Activated CD8-positive, alpha-beta memory T cell treated with anti-CD3 and anti-CD28 coated beads, Interleukin-2, amount 50 U/mL, for 48 hours (primary cell): ENCODE data around the gene BRD2.

Experiments
- DNase-seq: peaks from one replicate; pipeline ENCODE4 v3.0.0-alpha.2; 2020

BRD2 gene

DNA sequence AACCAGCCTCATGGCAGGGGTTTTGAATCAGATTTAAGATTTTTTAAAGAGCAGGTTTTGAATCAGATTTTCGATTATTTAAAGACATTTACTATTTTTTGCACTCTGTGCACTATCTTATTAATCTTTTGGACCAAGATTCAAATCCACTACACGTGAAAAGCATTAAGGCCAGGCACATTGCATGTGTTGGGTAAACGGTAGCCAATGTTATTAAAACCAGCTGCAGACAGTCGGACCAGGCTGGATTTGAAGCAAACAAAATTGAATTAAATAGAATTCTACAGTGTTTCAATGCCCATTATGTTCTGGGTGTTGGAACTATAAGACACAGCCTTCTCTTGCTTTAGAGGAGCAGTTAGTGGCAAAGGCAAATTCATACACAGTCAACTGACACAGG is 33.3 kb downstream of the BRD2 start:
- no peak for DNase-seq

DNA sequence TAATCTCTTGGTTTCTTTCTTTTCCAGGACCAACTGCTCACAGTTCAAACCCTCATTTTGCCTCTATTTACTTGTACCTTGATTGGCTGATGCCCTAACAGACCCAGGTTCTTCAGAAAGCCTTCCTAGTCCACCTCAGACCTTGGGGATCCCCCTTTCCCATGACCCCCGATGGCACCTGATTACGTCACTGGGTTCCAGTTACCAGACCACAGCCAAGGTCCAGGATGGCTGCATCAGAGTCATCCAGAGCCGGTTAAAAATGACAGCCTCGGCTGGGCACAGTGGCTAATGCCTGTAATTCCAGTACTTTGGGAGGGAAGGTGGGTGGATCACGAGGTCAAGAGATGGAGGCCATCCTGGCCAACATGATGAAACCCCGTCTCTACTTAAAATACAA is 36.5 kb downstream of the BRD2 start:
- peak; percentile 28 for DNase-seq

DNA sequence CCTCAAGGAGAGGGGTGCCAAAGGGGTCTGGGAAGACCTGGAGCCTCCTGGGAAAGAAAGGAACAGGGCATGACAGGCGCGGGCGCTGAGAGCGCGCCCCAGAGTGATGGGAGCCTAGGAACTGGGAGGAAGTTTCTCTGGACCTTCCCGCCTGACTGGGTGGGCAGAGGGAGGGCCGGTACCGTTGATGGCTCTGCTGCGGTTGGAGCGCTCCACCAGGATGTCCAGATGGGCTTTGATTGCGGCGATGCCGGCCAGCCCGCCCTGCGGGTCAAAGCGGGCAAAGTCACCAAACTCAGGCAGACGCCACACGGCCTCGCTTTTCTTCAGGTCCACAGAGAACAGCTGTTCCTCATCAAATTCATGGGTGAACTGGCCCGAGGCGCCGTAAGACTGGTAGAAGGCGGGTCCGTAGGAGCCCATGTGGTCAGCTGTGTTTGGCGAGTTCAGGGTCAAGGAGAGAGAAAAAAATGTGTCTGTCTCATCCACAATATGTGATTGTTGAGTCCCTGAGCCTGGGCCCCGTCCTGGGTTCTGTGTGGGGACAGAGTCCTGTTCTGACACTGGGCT is 39.5 kb downstream of the BRD2 start:
- DNase-seq = peak; percentile 47

DNA sequence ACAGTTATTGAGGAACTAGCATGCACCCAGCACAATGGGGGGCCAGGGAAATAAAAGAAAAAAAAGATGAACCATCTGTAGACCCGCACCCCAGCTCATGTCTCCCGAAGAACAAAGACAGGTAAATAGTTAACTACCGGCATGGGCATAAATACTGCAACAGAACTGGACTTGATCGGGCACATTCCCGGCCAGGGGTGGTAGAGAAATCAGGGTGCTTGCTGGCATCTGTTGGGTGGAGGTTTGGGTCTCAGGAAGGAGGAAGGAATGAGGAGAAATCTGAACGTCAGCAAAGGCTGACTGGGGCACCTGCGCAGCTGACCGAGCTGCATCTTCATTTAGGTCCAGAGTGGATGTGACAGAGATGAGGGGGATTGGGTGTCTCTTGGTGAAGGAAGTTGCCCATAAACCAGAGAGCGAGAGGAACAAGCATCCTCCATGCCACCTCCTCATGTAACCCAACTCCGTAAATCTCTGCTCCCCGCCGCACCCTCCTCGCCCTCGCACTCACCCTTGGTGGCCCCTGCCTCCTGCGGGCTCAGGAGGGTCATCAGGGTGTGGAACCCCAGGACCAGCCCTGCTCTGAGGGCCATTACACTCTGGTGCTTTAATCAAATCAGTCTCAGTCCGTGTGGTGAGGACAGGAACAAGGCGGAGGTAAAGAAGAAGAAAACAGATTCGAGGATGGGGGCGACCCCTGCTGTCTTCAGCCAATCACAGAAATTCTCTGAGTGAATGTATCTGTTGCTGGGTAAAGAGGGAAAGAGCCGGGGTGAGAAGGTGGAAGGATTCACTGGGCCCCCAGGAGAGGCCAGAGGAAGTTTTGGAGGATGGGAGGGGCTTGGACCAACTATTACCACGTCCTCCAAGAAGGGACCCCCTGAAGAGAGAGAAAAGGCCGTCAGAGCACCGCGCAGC is 40.8 kb downstream of the BRD2 start, which contains the start of gene HLA-DOA:
Gene HLA-DOA (minus strand): TSS at position 648 of the 918 bp plus-strand sequence.
- peak; percentile 70 for DNase-seq

DNA sequence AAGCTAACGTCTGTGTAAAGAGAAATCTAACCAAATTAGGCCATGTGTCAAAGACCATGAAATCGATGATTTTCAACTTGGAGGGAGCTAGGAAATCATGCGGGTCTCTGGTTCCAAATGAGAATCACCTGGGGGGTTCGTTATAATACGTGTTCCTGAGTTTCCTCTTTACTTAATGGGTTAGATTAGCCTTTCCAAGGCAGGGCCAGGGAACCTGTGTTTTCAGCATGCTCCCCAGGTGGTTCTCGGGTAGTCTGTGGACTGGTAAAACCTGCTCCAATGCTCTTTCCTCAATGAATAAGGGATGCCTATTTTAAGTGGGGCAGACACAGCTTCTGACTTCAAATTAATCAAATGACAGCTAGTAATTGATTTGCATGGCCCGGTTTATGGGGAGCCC is 42.0 kb downstream of the BRD2 start:
- no peak for DNase-seq

DNA sequence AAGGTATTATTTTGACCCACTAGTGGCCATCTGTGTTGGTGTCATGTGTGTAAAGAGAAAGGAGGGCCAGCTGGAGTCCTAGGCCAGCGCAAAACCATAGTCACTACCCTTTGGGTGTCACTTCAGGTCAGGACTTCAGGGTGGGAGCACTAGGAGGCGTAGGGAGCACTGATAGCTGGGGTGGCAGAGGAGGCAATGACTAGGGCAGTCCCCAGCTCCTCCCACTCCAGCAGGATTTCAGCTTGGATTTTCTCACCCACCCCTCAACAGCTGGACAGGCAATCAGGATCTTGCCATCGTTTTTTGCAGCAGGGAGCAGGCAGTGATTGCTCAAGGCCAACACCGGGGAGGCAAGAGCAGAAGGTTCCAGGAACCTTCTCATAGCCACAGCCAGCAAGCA is 45.2 kb downstream of the BRD2 start:
- DNase-seq = no peak

DNA sequence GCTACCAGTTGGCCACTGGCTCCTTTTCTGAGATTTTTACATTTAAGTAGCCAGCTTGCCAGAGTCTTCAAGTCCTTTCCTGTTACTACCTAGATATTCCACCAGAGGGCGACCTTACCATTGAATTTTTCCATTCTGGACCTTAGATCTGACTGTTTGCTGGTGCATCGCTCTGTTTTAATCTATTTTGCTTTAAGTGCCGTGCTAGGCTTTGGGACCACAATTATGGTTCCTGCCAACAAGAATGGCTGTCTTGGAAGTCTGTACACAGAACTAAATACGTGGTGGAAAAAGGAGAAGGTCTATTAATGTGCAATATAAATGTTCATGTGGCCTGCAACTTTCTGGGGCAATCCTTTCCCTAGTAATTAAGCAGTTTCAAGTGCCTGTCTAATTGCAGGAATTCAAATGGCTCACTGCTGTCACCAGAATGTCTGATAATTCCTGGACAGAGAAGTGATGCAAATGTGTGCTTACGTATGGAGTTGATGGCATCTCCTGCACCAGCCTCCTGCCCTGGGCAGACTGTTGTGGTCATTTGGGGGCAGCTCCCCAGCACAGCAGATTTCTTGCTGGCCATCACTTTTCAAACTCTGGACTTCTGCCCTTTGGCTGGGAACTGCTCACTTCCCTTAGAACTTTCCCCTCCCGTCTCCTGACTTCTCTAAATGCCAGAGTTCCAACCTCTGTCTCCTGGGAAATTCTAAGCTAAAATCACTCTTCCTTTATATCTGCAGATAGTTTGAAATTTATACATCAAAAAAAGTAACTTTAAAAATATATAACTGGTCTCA is 46.6 kb downstream of the BRD2 start:
- DNase-seq = no peak

DNA sequence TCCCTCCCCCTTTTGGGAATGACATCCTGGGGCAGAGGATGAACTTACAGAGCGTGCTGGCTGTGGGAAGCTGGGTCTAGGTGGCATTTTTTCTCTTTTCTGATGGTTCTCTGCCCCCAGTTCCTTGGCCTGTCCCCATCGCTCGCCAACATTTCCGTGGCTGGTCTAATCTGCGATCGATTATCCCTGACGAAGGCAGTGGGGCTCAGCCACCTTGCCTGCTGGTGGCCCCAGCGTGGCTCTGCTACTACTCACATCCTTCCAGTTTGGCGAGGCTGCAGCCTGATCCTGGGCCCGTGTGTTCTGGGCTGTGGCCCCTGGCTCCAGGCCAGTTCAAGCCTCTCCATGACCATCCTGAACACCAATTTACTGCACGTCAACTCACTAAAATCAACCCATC is 47.4 kb downstream of the BRD2 start:
- no peak for DNase-seq

DNA sequence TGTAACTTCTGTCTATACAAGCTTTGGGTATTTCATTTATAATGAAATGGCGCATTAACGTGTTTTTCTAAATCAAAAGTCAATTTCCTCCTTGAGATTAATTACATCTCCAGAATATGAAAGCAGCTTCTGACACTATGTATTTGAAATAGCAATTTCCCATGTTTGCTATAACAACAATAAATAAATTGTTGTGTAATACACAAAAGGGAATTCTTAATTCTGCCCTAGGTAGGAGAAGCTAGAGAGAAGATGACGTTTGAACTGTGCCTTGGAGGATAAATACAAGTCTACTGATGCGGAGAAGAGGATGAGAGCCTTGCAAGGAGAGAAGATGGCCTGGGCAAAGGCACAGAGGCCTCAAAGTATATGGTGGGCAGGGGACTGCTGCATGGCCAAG is 48.6 kb downstream of the BRD2 start:
- DNase-seq = no peak

DNA sequence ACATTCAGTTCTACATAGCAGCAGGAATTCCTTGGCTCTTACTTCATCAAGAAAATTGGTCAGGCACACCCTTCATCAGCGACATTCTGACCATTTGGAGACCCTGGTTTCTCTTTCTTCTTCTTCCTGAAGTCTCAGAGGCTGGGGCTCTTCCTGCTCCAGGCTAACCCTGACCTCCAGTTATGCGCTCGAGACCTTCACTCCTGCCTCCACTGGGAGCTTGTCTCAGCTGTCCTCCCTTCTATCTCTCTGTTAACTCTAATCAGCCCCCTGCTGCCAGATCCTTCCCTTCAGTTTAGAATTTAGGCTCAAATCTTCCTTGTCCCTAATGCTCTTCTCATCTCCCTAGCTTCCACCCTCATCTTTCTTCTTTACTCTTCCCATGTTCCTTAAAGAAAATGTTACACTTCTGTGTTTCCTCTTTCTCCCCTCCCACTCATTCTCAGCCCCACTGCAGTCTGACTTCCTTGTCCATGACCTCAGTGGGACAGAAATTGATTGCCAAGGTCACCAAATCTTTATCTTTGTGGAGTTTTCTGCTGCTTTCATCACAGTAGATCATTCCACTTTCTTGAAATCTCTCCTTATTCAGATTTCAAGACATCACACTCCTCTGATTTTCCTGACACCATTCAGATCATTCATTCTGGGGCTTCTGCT is 49.4 kb downstream of the BRD2 start:
- DNase-seq = no peak

DNA sequence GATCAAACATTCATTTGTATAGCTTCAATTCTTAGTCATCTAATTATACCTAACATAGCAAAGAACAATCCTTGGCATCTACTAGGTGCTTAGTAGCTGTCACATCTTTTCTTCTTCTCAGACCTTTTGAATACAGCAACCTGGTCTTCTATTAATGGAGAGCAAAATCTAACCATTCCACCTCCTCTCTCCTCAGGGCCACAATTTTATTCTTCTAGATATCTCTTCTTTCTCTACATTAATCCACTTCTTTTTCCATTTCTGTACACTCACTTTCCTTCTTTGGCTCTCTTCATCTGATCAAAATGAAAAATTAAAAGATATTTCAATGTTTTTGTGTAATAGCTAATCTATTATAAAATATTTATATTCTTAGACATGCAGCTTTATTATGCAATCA is 50.0 kb downstream of the BRD2 start:
- no peak for DNase-seq

DNA sequence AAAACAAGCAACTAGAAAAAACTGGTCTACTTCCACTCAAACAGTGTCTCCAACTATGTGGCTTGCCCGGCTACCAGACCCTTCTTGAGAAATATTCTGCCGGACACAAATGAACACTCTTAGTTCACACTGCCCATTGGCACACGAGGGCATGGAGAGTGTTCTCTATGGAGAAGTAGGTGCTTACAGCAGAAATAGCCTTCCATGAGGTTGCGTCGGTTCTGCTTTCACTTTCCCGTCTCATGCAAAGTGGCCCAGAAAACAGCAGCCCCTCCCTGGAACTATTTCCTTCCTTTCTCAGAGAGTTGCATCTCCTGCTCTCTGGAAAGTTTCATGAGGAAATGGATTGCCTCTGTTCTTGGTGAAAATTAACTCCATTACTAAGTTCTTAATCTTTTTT is 50.5 kb downstream of the BRD2 start:
- DNase-seq = no peak

DNA sequence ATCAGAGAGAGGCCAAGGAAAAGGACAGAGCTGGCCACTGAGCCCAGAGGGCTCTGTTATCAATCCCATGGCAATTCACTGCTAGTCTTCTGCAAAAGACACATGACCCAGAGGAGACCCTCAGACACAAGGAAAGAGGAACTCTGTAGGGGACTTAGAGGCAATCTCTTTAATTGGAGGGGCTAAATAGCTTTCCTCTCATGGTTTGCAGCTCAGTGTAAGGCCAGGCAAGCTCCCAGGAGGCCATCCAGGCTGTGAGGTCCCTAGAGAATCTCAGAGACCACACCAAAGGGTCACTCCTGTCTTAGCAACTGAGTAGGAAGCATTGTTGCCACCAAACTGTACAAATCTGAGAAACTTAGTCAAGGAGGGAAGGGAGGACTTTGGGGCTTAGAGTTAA is 51.0 kb downstream of the BRD2 start:
- no peak for DNase-seq

DNA sequence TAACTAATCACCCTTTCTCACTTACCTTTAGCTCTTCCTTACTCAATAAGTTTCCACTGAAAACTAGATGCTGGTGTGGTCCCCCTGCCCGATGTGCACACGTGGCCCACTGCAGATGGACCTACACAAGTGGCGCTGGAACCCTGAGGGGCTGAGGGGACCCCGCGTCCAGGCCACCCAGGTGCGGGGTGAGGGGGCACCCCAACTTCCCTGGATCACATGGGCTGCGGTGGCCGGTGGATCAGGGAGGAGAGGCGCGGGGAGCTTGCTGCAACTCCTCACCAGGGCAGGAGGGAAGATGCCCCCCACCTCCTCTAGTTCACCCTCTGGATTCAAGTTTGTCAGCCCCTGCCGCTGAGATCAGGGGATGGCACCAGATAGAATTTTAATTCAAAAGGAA is 53.5 kb downstream of the BRD2 start:
- DNase-seq = no peak

DNA sequence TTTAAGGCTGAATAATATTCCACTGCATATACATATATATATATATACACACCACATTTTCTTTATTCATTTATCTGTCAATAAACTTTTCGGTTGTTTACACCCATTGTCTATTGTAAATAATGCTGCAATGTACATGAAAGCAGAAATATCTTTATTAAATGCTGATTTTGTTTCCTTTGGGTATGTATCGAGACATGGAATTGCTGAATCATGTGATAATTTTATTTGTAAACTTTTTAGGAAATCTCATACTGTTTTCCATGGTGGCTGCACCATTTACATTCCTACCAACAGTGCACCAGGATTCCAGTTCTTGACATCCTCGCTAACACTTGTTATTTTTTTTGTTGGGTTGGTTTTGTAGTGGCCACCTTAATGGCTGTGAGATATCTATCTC is 55.1 kb downstream of the BRD2 start:
- DNase-seq = no peak

DNA sequence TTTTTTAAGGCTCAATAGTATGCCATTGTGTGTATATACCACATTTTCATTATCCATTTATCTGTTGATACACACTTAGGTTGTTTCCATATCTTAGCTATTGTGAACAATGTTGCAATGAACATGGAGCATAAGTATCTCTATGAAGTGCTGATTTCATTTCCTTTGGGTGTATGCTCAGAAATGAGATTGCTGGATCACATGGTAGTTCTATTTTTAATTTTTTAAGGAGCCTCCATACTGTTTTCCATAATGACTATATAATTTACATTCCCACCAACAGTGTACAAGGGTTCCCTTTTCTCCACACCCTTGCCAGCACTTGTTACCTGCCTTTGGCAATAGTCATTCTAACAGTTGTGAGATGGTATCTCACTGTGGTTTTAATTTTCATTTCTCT is 56.1 kb downstream of the BRD2 start:
- no peak for DNase-seq

DNA sequence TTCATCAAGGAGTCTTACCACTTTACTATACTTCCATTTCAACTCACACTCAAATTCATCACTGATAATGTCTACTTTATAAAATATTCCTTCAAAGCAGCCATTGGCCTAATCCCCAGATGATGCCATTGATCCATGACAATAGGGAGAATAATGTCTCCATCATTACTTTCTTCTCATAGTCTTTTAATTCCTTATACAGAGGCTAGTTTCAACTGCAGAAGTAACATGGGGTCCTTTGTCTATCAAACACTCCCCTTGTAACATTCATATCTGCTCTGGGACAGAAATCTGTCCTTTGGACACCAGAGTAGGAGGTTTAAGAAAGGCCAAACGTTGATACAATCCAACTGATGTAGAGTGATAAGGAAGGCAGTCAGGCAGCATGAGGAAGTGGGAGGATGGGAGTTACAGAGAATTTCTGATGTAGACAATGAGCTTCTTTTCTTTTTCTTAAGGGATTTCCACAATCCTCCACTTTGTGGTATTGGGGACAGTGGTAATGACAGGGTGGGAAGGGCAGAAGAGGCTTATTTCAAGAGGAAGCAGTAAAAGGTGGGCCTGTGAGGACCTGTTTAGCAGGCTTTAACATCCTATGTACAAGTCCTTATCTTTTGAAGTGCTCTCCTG is 59.9 kb downstream of the BRD2 start:
- no peak for DNase-seq

DNA sequence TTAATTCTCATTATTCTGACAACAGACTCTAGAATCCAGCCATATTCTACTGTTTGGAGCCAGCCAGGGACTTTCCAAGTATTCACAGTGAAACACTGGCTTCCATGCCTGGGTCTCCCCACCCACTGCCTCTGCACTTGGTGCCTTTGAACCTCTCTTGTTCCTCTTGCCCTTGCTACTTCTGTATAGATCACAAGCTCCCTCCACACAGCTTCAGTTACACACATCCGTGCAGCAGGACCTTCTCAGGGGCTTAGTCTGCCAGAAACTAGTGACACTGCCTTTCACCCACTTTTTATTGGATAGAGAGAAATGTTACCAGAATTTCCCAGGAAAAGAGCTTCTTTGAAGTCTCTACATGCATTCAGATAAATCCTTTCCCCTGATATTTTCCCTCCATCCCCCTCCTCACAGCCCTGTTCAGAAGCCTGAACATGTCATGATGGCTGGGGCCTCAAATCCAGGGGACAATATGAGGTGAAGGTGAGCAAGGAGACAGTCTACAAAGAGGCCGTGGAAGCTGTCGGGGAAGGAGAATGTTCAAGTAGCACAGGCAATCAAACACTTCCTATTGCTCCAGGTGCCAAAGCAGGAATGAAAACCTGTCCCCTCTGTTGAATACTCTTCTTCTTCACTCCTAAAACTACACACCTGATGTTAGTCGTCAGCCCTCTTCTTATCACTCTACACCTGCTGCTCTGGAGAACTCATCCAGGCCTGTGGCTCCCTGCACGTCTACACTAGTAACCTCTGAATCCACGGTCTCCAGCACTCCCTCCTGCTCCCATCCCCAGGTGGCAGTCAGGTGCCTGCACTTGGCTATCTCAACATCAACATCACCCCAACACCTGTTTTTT is 61.2 kb downstream of the BRD2 start:
- no peak for DNase-seq

DNA sequence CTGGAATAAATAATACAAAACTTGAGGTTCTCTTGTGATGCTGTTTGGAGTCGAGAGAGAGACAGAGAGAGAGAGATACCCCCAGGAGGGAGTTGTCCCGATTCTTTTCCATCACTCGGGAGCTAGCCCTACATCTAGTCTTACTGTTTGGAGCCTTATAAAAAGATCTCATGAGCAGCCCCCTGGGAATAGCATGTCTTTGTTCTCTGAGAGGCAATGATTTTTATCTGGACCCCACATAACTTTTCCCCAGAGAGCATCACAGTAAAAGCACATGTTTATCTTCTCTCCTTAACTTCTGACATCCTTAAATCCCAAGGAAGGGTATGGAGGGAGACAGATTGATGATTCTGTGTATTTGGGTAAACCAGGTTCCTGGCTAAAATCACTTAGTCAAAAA is 61.9 kb downstream of the BRD2 start:
- DNase-seq = no peak
